Measurements from ENCODE around the gene DCAF5.

The DCAF5 gene

DNA sequence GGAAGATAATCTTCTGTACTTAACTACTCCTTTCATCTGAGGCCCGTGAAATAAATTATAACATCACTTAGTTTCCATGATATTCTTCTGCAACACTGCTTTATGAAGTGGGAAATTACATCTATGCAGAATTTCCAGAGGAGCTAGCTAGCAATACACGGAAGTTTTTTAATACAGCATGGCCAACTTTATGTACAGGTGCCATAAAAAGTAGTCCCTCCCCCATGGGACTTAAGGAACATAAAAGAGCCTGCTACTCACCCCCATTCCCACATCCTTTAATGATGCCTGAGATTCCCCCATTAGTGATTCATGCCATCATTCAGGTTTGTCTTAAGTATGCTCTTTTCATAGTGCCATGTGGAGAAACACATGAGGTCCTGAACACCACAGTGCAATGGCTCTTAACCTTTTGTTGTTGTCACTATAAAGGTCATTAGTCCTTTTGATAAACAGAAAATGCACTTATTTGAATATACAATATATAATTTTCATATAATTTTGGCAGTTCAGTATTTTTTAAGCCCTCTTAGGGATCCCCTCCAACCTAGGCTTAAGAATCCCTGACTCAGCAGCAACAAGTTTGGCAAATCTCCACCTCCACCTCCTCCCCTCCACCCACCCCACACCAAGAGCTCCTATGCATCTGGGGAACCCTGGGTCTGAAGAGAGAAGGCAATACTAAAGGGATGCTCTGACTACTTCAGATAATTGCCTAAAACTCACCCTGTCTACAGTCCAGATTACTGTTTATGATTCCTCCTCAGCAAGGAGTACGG, 37.3 kb downstream of the DCAF5 start:
- no peak overlapping the region for H3K27ac ChIP-seq
- TF ChIP-seq, protein P1, sequence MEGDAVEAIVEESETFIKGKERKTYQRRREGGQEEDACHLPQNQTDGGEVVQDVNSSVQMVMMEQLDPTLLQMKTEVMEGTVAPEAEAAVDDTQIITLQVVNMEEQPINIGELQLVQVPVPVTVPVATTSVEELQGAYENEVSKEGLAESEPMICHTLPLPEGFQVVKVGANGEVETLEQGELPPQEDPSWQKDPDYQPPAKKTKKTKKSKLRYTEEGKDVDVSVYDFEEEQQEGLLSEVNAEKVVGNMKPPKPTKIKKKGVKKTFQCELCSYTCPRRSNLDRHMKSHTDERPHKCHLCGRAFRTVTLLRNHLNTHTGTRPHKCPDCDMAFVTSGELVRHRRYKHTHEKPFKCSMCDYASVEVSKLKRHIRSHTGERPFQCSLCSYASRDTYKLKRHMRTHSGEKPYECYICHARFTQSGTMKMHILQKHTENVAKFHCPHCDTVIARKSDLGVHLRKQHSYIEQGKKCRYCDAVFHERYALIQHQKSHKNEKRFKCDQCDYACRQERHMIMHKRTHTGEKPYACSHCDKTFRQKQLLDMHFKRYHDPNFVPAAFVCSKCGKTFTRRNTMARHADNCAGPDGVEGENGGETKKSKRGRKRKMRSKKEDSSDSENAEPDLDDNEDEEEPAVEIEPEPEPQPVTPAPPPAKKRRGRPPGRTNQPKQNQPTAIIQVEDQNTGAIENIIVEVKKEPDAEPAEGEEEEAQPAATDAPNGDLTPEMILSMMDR (IDR thresholded peaks at IDR 0.05), result no peak
- H3K4me3 ChIP-seq, result no peak overlapping the region
- DNase-seq (ENCODE audit: low spot score), result no peak

DNA sequence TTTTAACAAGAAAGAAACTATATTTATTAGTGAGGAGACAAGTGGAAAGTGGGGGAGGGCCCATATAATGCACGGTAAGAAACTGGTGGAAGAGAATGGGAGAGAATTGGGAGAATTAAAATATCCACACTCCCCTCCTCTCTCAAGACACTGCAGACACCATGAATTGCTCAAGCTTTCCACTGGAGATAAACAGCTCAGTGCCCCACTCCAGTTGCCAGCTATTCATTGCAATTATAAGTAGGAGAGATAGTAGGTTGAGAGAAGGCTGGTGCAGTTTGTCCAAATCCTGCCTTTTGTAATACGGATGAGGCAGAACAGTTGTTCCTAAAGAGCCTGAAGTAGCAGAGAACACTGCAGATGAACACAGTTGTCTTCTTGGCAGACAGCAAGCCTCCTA, 38.2 kb downstream of the DCAF5 start:
- no peak overlapping the region for H3K4me3 ChIP-seq
- TF ChIP-seq, protein P1 (IDR thresholded peaks at IDR 0.05), result no peak
- no peak overlapping the region for H3K27ac ChIP-seq
- DNase-seq (ENCODE audit: low spot score), result no peak

DNA sequence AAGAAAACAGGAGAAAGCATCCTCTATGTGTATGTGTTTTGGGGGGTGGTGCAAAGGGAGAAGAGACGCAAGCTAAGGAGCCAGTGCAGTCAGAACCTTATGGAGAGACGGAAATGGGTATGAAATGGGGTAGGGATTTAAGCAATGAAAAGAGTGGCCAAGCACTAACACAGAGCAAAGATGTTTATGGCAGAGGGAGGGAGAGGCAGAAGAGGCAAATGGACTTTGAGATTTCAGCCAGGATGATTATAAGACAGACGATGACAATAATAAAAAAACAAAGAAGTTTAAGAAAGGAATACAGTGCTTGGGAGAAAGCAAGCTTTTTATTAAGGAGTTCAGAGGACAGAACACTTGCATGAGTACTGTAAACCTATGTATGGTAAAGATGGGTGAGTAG, 44.6 kb downstream of the DCAF5 start:
- no peak for DNase-seq (ENCODE audit: low spot score)
- TF ChIP-seq, protein P1 (IDR thresholded peaks at IDR 0.05), result no peak
- Histone ChIP-seq H3K4me3 (no peak overlapping the region), H3K27ac (no peak overlapping the region)

DNA sequence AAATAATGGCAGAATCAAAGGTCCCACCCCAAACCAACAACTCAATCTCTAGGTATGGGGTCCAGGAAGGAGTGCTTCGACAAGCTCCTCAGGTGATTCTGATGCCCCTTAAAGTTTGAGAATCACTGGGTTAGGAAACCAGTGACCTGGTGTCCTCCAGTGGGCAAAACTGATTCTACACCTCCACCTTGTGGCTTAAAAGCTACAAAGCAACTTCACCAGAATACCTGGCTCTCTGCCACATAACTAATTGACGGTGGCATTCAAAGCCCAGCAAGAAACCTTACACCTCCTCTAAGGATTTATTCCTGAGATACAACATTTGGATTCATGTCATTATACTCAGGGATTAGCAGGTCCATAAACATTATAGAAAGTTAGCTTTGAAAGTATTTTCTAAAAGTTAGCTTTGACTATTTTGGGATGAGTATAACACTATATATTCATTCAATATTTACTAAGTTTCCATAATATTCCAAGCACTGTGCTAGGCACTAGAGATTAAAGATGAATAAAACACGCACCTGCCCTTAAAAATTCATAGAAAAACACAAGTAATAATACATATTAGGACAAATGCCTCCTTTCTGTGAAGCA, 45.4 kb downstream of the DCAF5 start:
- Histone ChIP-seq H3K4me3 (no peak overlapping the region), H3K27ac (no peak overlapping the region)
- no peak for DNase-seq (ENCODE audit: low spot score)
- TF ChIP-seq, protein P1 (IDR thresholded peaks at IDR 0.05), result no peak

DNA sequence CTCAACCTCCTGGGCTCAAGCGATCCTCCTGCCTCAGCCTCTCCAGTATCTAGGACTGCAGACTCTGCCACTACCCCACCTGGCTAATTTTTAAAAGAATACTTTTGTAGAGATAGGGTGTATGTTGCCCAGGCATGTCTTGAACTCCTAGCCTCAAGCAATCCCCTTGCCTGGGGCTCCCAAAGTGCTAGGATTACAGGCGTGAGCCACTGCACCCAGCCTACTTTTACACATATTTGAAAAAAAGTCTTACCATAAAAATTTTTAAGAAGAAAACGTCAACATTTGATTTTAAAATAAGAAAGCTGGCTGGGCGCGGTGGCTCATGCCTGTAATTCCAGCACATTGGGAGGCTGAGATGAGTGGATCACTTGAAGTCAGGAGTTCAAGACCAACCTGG, 46.5 kb downstream of the DCAF5 start:
- Histone ChIP-seq H3K4me3 (no peak overlapping the region), H3K27ac (no peak overlapping the region)
- DNase-seq (ENCODE audit: low spot score), result no peak
- TF ChIP-seq, protein P1 (IDR thresholded peaks at IDR 0.05), result no peak

DNA sequence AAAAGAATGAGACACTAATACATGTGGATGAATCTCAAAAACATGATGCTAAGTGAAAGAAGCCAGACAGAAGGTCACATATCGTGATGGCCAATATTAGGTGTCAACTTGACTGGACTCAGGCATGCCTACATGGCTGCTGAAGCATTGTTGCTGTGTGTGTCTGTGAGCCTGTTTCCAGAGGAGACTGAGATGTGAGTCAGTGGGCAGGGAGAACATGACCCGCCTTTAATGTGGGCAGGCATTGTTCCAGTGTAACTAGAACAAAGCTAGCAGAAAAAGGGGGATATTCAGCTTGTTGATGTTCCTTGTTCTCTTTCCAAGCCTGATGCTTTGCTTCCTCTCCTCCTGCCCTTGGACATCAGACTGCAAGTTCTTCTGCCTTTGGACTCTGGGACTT, 47.6 kb downstream of the DCAF5 start:
- no peak for DNase-seq (ENCODE audit: low spot score)
- no peak overlapping the region for H3K27ac ChIP-seq
- no peak overlapping the region for H3K4me3 ChIP-seq
- TF ChIP-seq, protein P1 (IDR thresholded peaks at IDR 0.05), result no peak

DNA sequence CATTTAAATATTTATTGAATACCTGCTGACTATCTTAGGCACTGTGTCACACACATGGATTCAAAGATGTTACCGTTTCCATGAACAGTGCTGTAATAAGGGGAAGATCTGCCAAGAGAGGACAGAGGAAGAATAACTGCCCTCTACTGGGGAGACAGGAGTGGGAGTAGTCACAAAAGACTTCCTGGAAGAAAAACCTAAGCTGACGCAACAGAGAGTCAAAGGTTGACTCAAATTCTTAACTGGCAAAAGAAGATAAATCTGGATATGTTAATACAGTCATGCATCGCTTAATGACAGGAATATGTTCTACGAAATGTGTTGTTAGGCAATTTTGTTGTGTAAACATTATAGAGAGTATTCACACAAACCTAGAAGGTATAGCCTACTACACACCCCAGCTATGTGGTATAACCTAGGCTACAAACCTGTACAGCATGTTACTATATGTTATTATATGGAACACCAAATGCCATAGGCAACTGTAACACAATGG, 51.5 kb downstream of the DCAF5 start:
- no peak for DNase-seq (ENCODE audit: low spot score)
- no peak overlapping the region for H3K4me3 ChIP-seq
- TF ChIP-seq, protein P1 (IDR thresholded peaks at IDR 0.05), result peak; percentile 45
- H3K27ac ChIP-seq, result peak overlapping the region; percentile 20 to 27

Measured in coronary artery (tissue), 2 donors.